DND-41 (cell line): ENCODE data around the gene ZNF578.
A peak's percentile ranks its signal among the peaks of the same experiment; 100 is the strongest.
"Not testable (repeated sequence)": the region's sequence is repeated elsewhere in the genome, so short reads cannot be mapped to it uniquely, and the experiment has no call there.

ENCODE experiments used
- ATAC-seq: fragments of 200-7000 bp; cut with Tn5 transposase; 3 replicates; pipeline ENCODE4 v1.9.1; 2021; ENCODE audit warnings: low read depth; ENCODE audit not compliant: insufficient read depth
- DNase-seq: peaks from one replicate; pipeline ENCODE4 v3.0.0-alpha.2; 2020
- H2AFZ ChIP-seq: 2 replicates; pipeline ENCODE4 v1.6.0; 2012; ENCODE audit warnings: low read depth, low read length
- H3K27ac ChIP-seq: 2 replicates; pipeline ENCODE4 v1.5.1; 2012; ENCODE audit warnings: low read length, inconsistent platforms
- H3K27me3 ChIP-seq: fragments of 200-600 bp; sonication (generic); 2 replicates; pipeline ENCODE4 v1.6.0; 2012; ENCODE audit warnings: low read length, mild to moderate bottlenecking, inconsistent platforms; ENCODE audit not compliant: insufficient read depth, poor library complexity
- H3K36me3 ChIP-seq: 2 replicates; pipeline ENCODE4 v1.5.1; 2012; ENCODE audit warnings: low read length, inconsistent platforms; ENCODE audit not compliant: insufficient read depth
- H3K4me1 ChIP-seq: 2 replicates; pipeline ENCODE4 v1.5.1; 2012; ENCODE audit warnings: mild to moderate bottlenecking, low read length; ENCODE audit not compliant: insufficient read depth
- H3K4me2 ChIP-seq: 2 replicates; pipeline ENCODE4 v1.6.0; 2012; ENCODE audit warnings: mild to moderate bottlenecking, moderate library complexity, low read length, inconsistent platforms; ENCODE audit not compliant: insufficient read depth
- H3K4me3 ChIP-seq, 2 experiments: fragments of 200-600 bp in 1 of 2; shearing (Covaris generic) in 1 of 2; 2 replicates each; pipeline ENCODE4 v1.5.1; 2012 to 2016; ENCODE audit warnings: inconsistent platforms in 2 of 2, low read length in 2 of 2, mild to moderate bottlenecking in 2 of 2, low read depth in 1 of 2, moderate library complexity in 1 of 2
- H3K79me2 ChIP-seq: 2 replicates; pipeline ENCODE4 v1.6.0; 2012; ENCODE audit warnings: low read length, inconsistent platforms; ENCODE audit not compliant: insufficient read depth
- H3K9ac ChIP-seq: 2 replicates; pipeline ENCODE4 v1.6.0; 2012; ENCODE audit warnings: low read depth, mild to moderate bottlenecking, inconsistent platforms, low read length, moderate library complexity
- H3K9me3 ChIP-seq: 2 replicates; pipeline ENCODE4 v1.5.1; 2012; ENCODE audit warnings: low read length, moderate library complexity, mild to moderate bottlenecking, inconsistent platforms; ENCODE audit not compliant: insufficient read depth, severe bottlenecking
- H4K20me1 ChIP-seq: 2 replicates; pipeline ENCODE4 v1.6.0; 2012; ENCODE audit warnings: low read length; ENCODE audit not compliant: insufficient read depth
- EZH2 ChIP-seq: IDR thresholded peaks from 3 replicates; pipeline ENCODE4 v1.6.1; 2012; ENCODE audit warnings: borderline replicate concordance, low read depth, mild to moderate bottlenecking, moderate library complexity, low read length, inconsistent platforms; ENCODE audit not compliant: severe bottlenecking
- TF ChIP-seq, protein P1 (sequence below): IDR thresholded peaks from 2 replicates; pipeline ENCODE4 v1.5.1; 2012; ENCODE audit warnings: borderline replicate concordance, low read length, moderate library complexity, mild to moderate bottlenecking; ENCODE audit not compliant: poor library complexity, severe bottlenecking; ENCODE audit errors: extremely low read depth

Gene ZNF578

DNA sequence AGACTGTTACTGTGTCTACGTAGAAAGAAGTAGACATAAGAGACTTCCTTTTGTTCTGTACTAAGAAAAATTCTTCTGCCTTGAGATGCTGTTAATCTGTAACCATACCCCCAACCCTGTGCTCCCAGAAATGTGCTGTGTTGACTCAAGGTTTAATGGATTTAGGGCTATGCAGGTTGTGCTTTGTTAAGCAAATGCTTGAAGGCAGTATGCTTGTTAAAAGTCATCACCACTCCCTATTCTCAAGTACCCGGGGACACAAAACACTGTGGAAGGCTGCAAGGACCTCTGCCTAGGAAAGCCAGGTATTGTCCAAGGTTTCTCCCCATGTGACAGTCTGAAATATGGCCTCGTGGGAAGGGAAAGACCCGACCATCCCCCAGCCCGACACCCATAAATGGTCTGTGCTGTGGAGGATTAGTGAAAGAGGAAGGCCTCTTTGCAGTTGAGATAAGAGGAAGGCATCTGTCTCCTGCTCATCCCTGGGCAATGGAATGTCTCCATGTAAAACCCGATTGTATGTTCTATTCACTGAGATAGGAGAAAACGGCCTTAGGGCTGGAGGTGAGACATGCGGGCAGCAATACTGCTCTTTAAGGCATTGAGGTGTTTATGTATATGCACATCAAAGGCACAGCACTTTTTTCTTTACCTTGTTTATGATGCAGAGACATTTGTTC is 32.3 kb downstream of the ZNF578 start:
- not testable (repeated sequence) for H3K4me1 ChIP-seq, H3K27ac ChIP-seq, H3K4me3 ChIP-seq, H2AFZ ChIP-seq, H3K9ac ChIP-seq, H3K36me3 ChIP-seq, H4K20me1 ChIP-seq, H3K4me2 ChIP-seq, ATAC-seq, H3K27me3 ChIP-seq, DNase-seq, H3K79me2 ChIP-seq
- peaks cover 11% of the 10 kb centered on the region for H3K9me3 ChIP-seq

DNA sequence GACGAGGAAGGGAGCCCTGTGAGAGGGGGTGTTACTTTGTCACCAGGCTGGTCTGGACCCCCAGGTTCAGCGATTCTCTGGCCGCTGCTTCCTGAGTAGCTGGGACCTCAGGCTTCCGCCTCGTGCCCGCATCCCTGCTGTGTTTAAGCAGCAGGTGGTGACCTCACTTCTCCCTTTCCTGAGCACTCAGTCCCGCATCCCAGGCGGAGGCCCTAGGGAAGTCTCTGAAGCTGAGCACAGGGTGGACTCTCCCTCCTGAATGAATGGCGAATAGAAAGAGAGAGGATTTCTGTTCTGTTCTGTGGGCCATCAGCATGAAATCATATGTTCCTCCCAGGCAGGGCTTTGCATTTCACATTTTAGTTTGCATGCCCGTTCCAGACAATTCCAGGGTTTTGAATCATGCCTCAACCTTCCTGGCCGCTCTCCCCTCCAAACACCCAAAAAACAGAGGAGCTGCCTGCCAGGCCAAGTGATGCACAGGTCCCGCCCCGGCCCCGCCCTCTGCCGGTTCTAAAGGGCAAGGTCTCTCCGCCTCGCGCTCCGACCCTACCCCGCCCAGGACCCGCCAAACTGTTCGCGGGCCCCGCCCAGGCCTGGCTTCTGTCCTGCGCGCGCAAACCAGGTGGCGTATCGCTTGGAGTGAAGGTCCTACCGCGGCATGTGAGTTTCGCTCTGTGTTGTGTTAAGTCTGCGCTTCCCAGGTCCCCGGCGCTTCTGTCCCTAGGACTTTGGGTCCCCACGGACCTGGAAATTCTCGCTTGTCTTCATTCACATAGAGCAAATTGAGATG is 39.0 kb downstream of the ZNF578 start:
- Histone ChIP-seq H3K27ac (peak overlapping the region; percentile 64), H3K9me3 (no peaks in the 10 kb centered on the region), H3K4me1 (peaks cover 16% of the 10 kb centered on the region), H4K20me1 (no peaks in the 10 kb centered on the region), H3K4me2 (peak overlapping the region; percentile 70), H3K4me3 (peak overlapping the region; percentile 58 to 64; a peak in 3 of 4 replicates), H2AFZ (peak overlapping the region; percentile 85), H3K27me3 (no peaks in the 10 kb centered on the region), H3K79me2 (peaks cover 8% of the 10 kb centered on the region), H3K36me3 (no peaks in the 10 kb centered on the region; the same call in 1 of the 2 replicates), H3K9ac (peak overlapping the region; percentile 66)
- TF ChIP-seq EZH2: no peak
- TF ChIP-seq, protein P1, sequence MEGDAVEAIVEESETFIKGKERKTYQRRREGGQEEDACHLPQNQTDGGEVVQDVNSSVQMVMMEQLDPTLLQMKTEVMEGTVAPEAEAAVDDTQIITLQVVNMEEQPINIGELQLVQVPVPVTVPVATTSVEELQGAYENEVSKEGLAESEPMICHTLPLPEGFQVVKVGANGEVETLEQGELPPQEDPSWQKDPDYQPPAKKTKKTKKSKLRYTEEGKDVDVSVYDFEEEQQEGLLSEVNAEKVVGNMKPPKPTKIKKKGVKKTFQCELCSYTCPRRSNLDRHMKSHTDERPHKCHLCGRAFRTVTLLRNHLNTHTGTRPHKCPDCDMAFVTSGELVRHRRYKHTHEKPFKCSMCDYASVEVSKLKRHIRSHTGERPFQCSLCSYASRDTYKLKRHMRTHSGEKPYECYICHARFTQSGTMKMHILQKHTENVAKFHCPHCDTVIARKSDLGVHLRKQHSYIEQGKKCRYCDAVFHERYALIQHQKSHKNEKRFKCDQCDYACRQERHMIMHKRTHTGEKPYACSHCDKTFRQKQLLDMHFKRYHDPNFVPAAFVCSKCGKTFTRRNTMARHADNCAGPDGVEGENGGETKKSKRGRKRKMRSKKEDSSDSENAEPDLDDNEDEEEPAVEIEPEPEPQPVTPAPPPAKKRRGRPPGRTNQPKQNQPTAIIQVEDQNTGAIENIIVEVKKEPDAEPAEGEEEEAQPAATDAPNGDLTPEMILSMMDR: peak; percentile 17
- ATAC-seq: peak; percentile 94
- peak; percentile 89 for DNase-seq

DNA sequence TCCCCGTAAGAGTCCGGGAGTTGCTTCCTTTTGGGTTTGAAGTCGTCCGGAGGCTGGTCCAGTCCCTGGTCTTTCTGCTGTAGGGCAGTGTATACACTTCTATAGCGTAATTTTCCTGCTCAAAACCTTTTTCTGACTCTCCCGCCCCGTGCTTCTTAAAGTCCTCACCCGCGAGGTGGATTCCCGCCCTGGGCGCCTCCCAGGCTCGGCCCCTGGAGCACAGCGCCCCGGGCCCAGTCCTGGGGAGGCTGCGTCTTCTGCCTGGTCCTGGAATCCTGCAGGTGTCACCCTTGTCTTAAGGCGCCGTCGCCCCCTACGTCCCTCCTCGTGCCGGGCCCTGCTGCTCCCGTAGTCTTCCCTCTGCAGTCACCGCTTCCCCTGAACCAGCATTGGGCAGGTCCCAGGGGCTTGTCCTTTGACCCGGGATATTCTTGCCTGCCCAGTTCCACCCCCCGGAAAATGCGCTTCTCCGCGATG is 39.7 kb downstream of the ZNF578 start:
- Histone ChIP-seq H3K4me2 (peak overlapping the region; percentile 70), H3K4me3 (peak overlapping the region; percentile 58 to 64; a peak in 3 of 4 replicates), H2AFZ (peak overlapping the region; percentile 85), H3K9ac (peak overlapping the region; percentile 66), H3K36me3 (no peaks in the 10 kb centered on the region; the same call in 1 of the 2 replicates), H3K79me2 (peaks cover 8% of the 10 kb centered on the region), H3K9me3 (no peaks in the 10 kb centered on the region), H4K20me1 (no peaks in the 10 kb centered on the region), H3K27me3 (no peaks in the 10 kb centered on the region), H3K4me1 (peaks cover 16% of the 10 kb centered on the region), H3K27ac (peak overlapping the region; percentile 64)
- peak; percentile 78 for ATAC-seq
- TF ChIP-seq, protein P1: peak; percentile 64
- no peak for TF ChIP-seq EZH2
- DNase-seq: peak; percentile 62

DNA sequence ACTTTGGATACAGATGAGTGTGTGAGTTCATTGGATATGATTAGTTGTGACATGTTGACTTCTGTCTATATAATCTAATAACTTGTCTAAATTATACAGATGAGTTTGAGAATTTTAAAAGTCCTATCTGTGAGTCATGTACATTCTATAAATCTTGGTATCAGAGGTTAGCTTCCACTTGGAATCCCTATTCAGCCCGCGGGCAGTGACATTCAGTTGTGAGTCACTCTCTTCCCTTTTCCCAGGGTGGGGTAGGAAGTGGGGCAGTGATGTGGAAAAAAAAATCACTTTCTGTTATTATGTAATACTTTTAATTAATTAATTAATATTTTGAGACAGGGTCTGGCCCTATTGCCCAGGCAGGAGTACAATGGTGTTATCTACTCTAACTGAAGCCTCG is 41.2 kb downstream of the ZNF578 start:
- H3K79me2 ChIP-seq: peaks cover 8% of the 10 kb centered on the region
- no peak overlapping the region for H3K27ac ChIP-seq
- TF ChIP-seq, protein P1: no peak
- no peak for TF ChIP-seq EZH2
- ATAC-seq (no peak), DNase-seq (no peak)
- H2AFZ ChIP-seq: no peak overlapping the region
- H3K36me3 ChIP-seq: no peaks in the 10 kb centered on the region; the same call in 1 of the 2 replicates
- H3K4me3 ChIP-seq: no peak overlapping the region
- no peak overlapping the region for H3K9ac ChIP-seq
- peaks cover 16% of the 10 kb centered on the region for H3K4me1 ChIP-seq
- H3K27me3 ChIP-seq: no peaks in the 10 kb centered on the region
- H4K20me1 ChIP-seq: no peaks in the 10 kb centered on the region
- H3K4me2 ChIP-seq: no peak overlapping the region
- H3K9me3 ChIP-seq: no peaks in the 10 kb centered on the region
